ENCODE measurements around the gene NTM. TPM values are rescaled to one million over a fixed set of nuclear protein-coding genes. Genes with fewer than 3 reads are reported as not detected.

The NTM gene
- total and polyA plus RNA-seq, 2 experiments from 2014 or later, result 2.2 to 4.9 TPM

DNA sequence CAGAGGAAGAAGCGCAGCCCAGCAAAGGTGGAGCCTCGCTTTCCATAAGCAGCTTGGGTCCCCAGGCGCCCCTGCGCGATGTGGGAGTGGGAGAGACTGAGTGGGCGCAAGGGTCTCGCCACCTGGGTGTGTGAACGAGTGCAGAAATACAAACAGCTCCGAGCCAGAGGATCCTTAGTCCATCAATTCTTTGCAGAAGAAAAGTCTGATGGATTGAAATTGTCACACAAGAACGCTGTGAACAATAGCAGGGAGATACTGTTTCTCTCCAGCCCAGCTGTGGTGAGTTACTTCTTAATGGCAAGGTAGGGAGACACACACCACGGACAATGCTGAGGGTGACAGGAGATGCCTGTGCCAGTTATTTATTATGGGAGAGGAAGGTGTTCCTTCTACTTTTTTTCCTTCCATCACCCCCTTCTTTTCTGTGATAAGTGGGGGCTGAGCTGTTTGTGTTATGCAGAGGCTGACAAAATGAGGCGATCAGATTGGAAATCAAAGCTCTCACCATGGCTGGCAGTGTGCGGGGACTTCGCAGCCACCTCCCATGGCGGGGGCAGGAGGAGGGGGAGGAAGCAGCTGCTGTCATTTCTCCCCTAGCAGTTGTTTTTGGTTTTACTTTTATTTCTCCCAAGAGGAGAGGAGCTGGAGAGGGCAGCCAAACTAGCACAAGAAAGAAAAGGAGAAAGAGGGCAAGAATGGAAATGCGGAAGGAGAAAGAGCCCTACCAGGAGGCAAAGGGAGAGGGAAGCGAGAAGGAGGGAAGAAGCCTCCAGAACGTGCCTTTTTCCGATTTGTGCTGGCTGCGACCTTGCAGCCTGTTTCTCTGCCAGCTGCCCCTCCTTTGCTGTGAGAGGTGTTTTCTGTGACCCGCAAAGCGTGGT is 755.8 kb downstream of the NTM start:
- Histone ChIP-seq H3K4me2 (peak overlapping the region; percentile 71), H3K27ac (no peak overlapping the region), H3K4me1 (ENCODE audit: insufficient read depth) (peaks cover 5% of the 10 kb centered on the region), H3K27me3 (peaks cover 32% of the 10 kb centered on the region), H3K4me3 (no peak overlapping the region), H3K9me2 (replicated peaks; ENCODE audit: insufficient read depth) (no peaks in the 10 kb centered on the region), H3K79me2 (no peaks in the 10 kb centered on the region), H3K36me3 (replicated peaks; ENCODE audit: insufficient read depth, low read depth) (no peaks in the 10 kb centered on the region), H2AFZ (no peak overlapping the region), H4K20me1 (ENCODE audit: insufficient read depth, poor library complexity, severe bottlenecking) (no peaks in the 10 kb centered on the region), H3K9me3 (ENCODE audit: low read depth) (no peaks in the 10 kb centered on the region)
- WGBS (ENCODE audit: low lambda C conversion rate, missing lambda C conversion rate), result 24% methylated on average over 22 of the region's 22 CpGs
- DNase-seq (ENCODE audit: low spot score), result no peak
- TF ChIP-seq EZH2 (IDR thresholded peaks at IDR 0.05; ENCODE audit: borderline replicate concordance) (no peak), EZH2phosphoT487 (IDR thresholded peaks at IDR 0.05; ENCODE audit: low read depth, severe bottlenecking, unreplicated experiment) (no peak)
- TF ChIP-seq, protein P1, sequence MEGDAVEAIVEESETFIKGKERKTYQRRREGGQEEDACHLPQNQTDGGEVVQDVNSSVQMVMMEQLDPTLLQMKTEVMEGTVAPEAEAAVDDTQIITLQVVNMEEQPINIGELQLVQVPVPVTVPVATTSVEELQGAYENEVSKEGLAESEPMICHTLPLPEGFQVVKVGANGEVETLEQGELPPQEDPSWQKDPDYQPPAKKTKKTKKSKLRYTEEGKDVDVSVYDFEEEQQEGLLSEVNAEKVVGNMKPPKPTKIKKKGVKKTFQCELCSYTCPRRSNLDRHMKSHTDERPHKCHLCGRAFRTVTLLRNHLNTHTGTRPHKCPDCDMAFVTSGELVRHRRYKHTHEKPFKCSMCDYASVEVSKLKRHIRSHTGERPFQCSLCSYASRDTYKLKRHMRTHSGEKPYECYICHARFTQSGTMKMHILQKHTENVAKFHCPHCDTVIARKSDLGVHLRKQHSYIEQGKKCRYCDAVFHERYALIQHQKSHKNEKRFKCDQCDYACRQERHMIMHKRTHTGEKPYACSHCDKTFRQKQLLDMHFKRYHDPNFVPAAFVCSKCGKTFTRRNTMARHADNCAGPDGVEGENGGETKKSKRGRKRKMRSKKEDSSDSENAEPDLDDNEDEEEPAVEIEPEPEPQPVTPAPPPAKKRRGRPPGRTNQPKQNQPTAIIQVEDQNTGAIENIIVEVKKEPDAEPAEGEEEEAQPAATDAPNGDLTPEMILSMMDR (IDR thresholded peaks at IDR 0.05; ENCODE audit: poor library complexity), result no peak

- H3K36me3 ChIP-seq (replicated peaks; ENCODE audit: insufficient read depth, low read depth), result no peaks in the 10 kb centered on the region
- peak overlapping the region; percentile 71 for H3K4me2 ChIP-seq
- 60% methylated on average over 19 of the region's 19 CpGs for WGBS (ENCODE audit: low lambda C conversion rate, missing lambda C conversion rate)
- no peaks in the 10 kb centered on the region for H4K20me1 ChIP-seq (ENCODE audit: insufficient read depth, poor library complexity, severe bottlenecking)
- H3K9me2 ChIP-seq (replicated peaks; ENCODE audit: insufficient read depth), result no peaks in the 10 kb centered on the region
- peak; percentile 72 for DNase-seq (ENCODE audit: low spot score)
- H3K9me3 ChIP-seq (ENCODE audit: low read depth), result no peaks in the 10 kb centered on the region
- H3K79me2 ChIP-seq, result no peaks in the 10 kb centered on the region
- peaks cover 5% of the 10 kb centered on the region for H3K4me1 ChIP-seq (ENCODE audit: insufficient read depth)
- TF ChIP-seq EZH2phosphoT487 (IDR thresholded peaks at IDR 0.05; ENCODE audit: low read depth, severe bottlenecking, unreplicated experiment) (no peak), EZH2 (IDR thresholded peaks at IDR 0.05; ENCODE audit: borderline replicate concordance) (no peak)
- TF ChIP-seq, protein P1 (IDR thresholded peaks at IDR 0.05; ENCODE audit: poor library complexity), result peak; percentile 76
- no peak overlapping the region for H3K4me3 ChIP-seq
- peaks cover 26% of the 10 kb centered on the region for H3K27me3 ChIP-seq
- H3K27ac ChIP-seq, result no peak overlapping the region
- no peak overlapping the region for H2AFZ ChIP-seq
These were observed 756.8 kb downstream of the NTM start for GRCh38 chr11:132126973-132127899.

DNA sequence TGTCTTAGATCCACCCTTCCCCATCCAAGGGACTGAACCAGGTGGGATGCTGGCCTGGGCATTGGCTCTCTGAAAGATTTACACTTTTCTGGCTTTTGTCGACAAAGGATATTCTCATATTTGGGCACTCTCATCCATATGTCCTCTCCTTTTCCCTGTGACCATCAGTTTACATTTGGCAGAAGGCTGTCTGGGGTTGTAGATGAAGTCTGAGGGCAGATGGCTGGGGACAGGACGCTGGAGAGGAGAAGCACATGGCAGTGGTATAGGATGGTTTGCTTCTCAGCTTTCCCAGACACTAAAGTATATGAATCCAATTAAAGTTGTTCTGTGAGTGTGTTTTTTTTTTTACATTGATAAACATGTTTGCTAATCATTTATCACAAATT is 757.5 kb downstream of the NTM start:
- no peak for TF ChIP-seq EZH2 (IDR thresholded peaks at IDR 0.05; ENCODE audit: borderline replicate concordance)
- TF ChIP-seq, protein P1 (IDR thresholded peaks at IDR 0.05; ENCODE audit: poor library complexity), result no peak
- no peak for TF ChIP-seq EZH2phosphoT487 (IDR thresholded peaks at IDR 0.05; ENCODE audit: low read depth, severe bottlenecking, unreplicated experiment)
- peaks cover 26% of the 10 kb centered on the region for H3K27me3 ChIP-seq
- WGBS (ENCODE audit: low lambda C conversion rate, missing lambda C conversion rate), result 79% methylated on average over 2 of the region's 2 CpGs
- H2AFZ ChIP-seq, result no peak overlapping the region
- no peaks in the 10 kb centered on the region for H3K36me3 ChIP-seq (replicated peaks; ENCODE audit: insufficient read depth, low read depth)
- H3K79me2 ChIP-seq, result no peaks in the 10 kb centered on the region
- no peaks in the 10 kb centered on the region for H3K9me2 ChIP-seq (replicated peaks; ENCODE audit: insufficient read depth)
- H3K27ac ChIP-seq, result no peak overlapping the region
- no peak overlapping the region for H3K4me2 ChIP-seq
- H3K4me1 ChIP-seq (ENCODE audit: insufficient read depth), result peaks cover 5% of the 10 kb centered on the region
- no peaks in the 10 kb centered on the region for H4K20me1 ChIP-seq (ENCODE audit: insufficient read depth, poor library complexity, severe bottlenecking)
- no peak overlapping the region for H3K4me3 ChIP-seq
- DNase-seq (ENCODE audit: low spot score), result no peak
- no peaks in the 10 kb centered on the region for H3K9me3 ChIP-seq (ENCODE audit: low read depth)

Data from hepatocyte (in vitro differentiated cells).